Left cardiac atrium (tissue), 4 donors: Measurements from ENCODE around the gene ZNF780A. TPM values are rescaled to one million over a fixed set of nuclear protein-coding genes. Genes with fewer than 3 reads are reported as not detected.

ENCODE experiments used
- ATAC-seq, 2 donors: fragments of 200-7000 bp; cut with Tn5 transposase; one replicate each; pipeline ENCODE4 v1.9.1; 2020; ENCODE audit warnings: mild to moderate bottlenecking in 2 of 2, moderate library complexity in 2 of 2
- DNase-seq: peaks from one replicate; pipeline ENCODE4 v3.0.0-alpha.2; 2020
- intact Hi-C, 2 donors: fragments of 100-400 bp; cut with DNase I; formaldehyde crosslinking; loops; one replicate each; pipeline versions ENCODE4 v1.14.1 to v1.15.1; 2022 to 2023
- total RNA-seq, 2 donors: library from RNA; stranded (reverse); fragmentation: NEBNext Ultra II Directional; extraction: Animal tissue kit (Norgen Biotek cat#: 25700); gene quantifications; one replicate each; pipeline ENCODE4 v1.2.1, GENCODE V29; 2021
- donor health status: DM: no; HTN: yes; CAD: no.
- donor health status: DM: no; HTN: yes; CAD: no; lungs with severe emphysema.
- donor health status: DM: yes; HTN: yes; CAD: no.
- donor health status: Dilated cardiomyopathy.

Gene ZNF780A
- total RNA-seq, 2 donors from 2014 or later, result 10.5 to 13.0 TPM

DNA sequence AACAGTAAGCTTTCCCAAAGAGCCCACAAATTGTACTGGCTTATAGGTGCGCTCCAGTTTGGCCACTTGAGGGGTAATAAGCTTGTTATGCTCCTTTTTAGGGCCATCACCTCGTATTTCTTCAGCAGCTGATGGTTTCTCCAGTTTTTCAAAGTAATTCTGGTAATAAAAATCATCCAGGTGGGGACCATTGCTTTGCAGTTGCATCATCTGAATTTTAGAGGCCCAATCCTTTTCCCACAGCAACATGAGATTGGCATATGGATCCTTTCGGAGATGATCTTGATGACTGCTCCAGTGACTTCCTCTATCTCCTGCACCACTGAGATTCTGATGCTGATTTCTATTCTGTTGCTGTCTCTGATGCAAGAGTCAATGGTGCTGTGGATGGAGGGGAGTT is 66.8 kb downstream of the ZNF780A start:
- intact Hi-C loops, result no loop called here
- ATAC-seq (no peak), DNase-seq (no peak)

Other genes starting within 250 kb of the ZNF780A start
- gene FBL, start 244.6 kb downstream of the ZNF780A start, total RNA-seq, result 10 to 100 TPM; 67.7 to 87.7 TPM
- gene FCGBP, start 156.3 kb downstream of the ZNF780A start, total RNA-seq, result 10 to 100 TPM; 11.8 to 20.6 TPM
- 10 to 100 TPM; 62.3 to 79.1 TPM for gene PSMC4, start 119.8 kb downstream of the ZNF780A start, total RNA-seq
- gene ZNF546, start 93.9 kb downstream of the ZNF780A start, total RNA-seq, result 1 to 10 TPM; 5.3 to 6.8 TPM
- gene ZNF780B, start 34.7 kb downstream of the ZNF780A start, total RNA-seq, result 10 to 100 TPM; 27.6 to 28.3 TPM
- 10 to 100 TPM; 17.3 to 19.9 TPM for gene MAP3K10, start 100.5 kb upstream of the ZNF780A start, total RNA-seq
- not detected for gene TTC9B, start 127.4 kb upstream of the ZNF780A start, total RNA-seq
- under 1 TPM; 0.15 to 0.31 TPM for gene CCNP, start 135.7 kb upstream of the ZNF780A start, total RNA-seq
- gene AKT2, start 194.4 kb upstream of the ZNF780A start, total RNA-seq, result 100 to 1,000 TPM; 110 to 119 TPM